ENCODE data around the gene PAOX. TPM values are rescaled to one million over a fixed set of nuclear protein-coding genes. Genes with fewer than 3 reads are reported as not detected.

Gene PAOX
- total and polyA plus RNA-seq, 2 experiments from 2014 or later, result 14.8 to 20.1 TPM

DNA sequence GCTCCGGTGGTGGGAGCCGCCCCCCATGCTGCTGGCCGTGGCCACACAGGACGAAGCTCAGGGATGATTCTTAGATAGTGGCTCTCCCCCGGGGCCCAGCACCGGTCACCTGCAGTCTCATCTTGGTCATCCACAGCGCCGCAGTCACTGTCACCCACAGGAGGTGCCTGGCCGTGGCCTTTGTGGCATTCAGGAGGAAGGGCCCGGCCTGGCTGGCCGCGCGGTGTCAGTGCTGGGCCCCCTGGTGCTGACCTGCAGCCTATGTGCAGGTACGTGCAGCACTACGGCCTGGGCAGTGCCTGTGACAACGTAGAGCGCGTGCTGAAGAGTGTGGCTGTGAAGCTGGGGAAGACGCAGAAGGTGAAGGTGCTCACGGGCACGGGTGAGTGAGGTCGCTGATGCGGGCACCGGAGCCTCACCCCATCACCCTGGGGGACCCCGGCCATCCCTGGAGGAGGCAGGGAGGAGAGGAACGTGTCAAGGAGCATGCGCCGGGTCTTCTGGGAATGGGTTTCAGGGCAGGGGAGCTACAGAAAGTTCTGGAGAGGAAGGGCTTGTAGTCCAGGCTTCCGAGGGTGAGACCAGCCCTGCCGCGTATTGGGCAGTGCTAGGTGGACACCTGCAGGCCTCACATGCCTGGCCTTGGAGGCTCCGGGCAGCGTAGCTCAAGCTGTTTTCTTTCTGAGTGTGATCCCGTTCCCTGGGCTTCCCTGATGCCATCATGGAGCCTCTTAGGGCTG, 40.3 kb downstream of the PAOX start:
- TF ChIP-seq, protein P1, sequence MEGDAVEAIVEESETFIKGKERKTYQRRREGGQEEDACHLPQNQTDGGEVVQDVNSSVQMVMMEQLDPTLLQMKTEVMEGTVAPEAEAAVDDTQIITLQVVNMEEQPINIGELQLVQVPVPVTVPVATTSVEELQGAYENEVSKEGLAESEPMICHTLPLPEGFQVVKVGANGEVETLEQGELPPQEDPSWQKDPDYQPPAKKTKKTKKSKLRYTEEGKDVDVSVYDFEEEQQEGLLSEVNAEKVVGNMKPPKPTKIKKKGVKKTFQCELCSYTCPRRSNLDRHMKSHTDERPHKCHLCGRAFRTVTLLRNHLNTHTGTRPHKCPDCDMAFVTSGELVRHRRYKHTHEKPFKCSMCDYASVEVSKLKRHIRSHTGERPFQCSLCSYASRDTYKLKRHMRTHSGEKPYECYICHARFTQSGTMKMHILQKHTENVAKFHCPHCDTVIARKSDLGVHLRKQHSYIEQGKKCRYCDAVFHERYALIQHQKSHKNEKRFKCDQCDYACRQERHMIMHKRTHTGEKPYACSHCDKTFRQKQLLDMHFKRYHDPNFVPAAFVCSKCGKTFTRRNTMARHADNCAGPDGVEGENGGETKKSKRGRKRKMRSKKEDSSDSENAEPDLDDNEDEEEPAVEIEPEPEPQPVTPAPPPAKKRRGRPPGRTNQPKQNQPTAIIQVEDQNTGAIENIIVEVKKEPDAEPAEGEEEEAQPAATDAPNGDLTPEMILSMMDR (IDR thresholded peaks at IDR 0.05; ENCODE audit: low read depth, low read length), result no peak
- Histone ChIP-seq H3K27ac (no peak overlapping the region), H3K4me1 (ENCODE audit: low read depth) (no peaks in the 10 kb centered on the region), H3K36me3 (peaks cover 3% of the 10 kb centered on the region), H3K9me3 (ENCODE audit: low read depth) (no peaks in the 10 kb centered on the region), H3K4me3 (no peak overlapping the region), H3K27me3 (peaks cover 13% of the 10 kb centered on the region)
- no peak for DNase-seq (ENCODE audit: low read depth in 1 of 2, low spot score in 1 of 2)

DNA sequence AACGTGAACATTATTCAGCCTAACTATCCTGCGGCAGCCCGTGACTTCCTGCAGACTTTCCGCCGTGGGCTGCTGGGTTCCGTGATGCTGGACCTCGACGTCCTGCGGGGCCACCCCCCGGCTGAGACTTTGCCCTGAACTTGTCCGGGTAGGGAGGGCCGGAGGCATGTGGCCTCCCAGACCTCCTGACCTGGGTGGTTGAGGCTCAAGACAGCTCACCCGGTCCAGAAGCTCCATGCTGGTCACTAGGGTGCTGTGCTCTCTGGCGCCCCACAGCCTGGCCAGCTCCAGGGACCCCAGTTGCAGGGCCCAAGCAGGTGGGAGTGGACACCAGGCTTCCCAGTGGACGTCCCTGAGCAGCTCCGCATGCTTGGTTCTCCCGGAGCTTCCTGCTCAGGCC, 41.0 kb downstream of the PAOX start:
- Histone ChIP-seq H3K27ac (no peak overlapping the region), H3K36me3 (peaks cover 3% of the 10 kb centered on the region), H3K9me3 (ENCODE audit: low read depth) (no peaks in the 10 kb centered on the region), H3K4me1 (ENCODE audit: low read depth) (no peaks in the 10 kb centered on the region), H3K4me3 (no peak overlapping the region), H3K27me3 (peaks cover 17% of the 10 kb centered on the region)
- TF ChIP-seq, protein P1 (IDR thresholded peaks at IDR 0.05; ENCODE audit: low read depth, low read length), result no peak
- no peak for DNase-seq (ENCODE audit: low read depth in 1 of 2, low spot score in 1 of 2)

DNA sequence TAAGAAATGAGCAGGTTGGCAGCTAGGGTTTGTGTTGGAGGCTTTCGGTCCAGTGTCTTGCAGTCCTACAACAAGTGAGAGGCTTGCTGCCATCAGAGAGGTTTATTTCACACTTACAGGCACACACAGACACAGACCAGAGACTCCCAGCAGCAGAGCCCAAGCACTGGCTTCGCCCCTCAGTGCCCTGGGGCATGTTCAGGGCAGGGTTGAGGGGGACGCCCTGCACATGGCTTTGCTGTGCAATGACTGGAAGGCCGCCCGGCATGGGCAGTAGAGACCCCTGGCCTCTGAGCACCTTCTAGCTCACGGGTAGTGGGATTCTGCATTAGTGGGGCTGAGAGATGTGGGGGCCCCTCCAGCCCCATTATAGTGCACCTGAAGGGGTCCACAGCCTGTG, 41.5 kb downstream of the PAOX start:
- TF ChIP-seq, protein P1 (IDR thresholded peaks at IDR 0.05; ENCODE audit: low read depth, low read length), result no peak

DNA sequence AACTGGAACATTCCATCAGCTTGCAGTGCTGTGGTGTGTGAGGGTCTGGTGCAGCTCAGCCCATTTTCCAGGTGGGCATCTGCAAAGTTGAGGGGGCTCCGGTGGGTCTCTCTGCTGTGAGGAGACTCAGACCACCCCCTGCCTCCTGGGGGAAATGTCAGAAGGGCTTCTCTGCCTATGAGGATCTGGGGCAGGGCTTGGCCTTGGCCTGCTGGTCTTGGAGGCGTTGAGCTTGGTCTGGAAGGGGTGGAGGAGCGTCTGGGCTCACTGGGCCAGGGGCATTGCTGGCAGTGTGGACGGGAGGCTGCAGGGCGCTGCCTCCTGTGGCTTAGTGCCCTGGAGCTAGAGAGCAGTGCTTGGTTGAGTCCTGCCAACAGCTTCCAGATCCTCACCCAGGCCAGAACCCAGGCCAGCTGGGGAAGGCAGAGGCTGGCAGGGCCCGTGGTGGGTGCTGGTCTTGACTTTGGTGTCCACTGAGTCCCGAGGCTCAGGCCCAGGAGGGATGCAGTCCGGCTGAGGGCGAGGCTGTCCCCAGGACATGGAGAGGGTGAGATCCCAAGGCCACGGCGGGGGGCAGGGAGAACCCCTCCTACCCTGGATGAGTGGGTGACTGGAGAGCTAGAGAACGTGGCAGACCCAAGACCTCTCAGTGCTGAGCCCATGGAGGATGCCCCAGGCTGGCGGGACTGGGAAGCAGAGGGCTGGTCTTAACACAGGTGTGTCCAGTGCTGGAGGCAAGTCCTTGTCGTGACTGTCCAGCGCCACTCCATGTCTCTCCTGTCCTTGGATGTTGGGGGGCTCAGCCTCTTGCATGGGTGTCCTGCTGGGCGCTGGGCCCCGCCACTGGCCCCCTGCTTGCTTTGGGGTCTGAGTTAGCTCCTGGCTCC, 42.5 kb downstream of the PAOX start:
- peaks cover 3% of the 10 kb centered on the region for H3K36me3 ChIP-seq
- no peaks in the 10 kb centered on the region for H3K4me1 ChIP-seq (ENCODE audit: low read depth)
- no peaks in the 10 kb centered on the region for H3K9me3 ChIP-seq (ENCODE audit: low read depth)
- H3K27me3 ChIP-seq, result peaks cover 18% of the 10 kb centered on the region
- H3K4me3 ChIP-seq, result no peak overlapping the region
- H3K27ac ChIP-seq, result no peak overlapping the region
- DNase-seq (ENCODE audit: low read depth in 1 of 2, low spot score in 1 of 2), result no peak
- TF ChIP-seq, protein P1 (IDR thresholded peaks at IDR 0.05; ENCODE audit: low read depth, low read length), result no peak

More for the DNA sequence above, 41.5 kb downstream of the PAOX start:
- Histone ChIP-seq H3K4me3 (no peak overlapping the region), H3K9me3 (ENCODE audit: low read depth) (no peaks in the 10 kb centered on the region), H3K27me3 (peaks cover 18% of the 10 kb centered on the region), H3K36me3 (peaks cover 3% of the 10 kb centered on the region), H3K27ac (no peak overlapping the region), H3K4me1 (ENCODE audit: low read depth) (no peaks in the 10 kb centered on the region)
- DNase-seq (ENCODE audit: low read depth in 1 of 2, low spot score in 1 of 2), result no peak

DNA sequence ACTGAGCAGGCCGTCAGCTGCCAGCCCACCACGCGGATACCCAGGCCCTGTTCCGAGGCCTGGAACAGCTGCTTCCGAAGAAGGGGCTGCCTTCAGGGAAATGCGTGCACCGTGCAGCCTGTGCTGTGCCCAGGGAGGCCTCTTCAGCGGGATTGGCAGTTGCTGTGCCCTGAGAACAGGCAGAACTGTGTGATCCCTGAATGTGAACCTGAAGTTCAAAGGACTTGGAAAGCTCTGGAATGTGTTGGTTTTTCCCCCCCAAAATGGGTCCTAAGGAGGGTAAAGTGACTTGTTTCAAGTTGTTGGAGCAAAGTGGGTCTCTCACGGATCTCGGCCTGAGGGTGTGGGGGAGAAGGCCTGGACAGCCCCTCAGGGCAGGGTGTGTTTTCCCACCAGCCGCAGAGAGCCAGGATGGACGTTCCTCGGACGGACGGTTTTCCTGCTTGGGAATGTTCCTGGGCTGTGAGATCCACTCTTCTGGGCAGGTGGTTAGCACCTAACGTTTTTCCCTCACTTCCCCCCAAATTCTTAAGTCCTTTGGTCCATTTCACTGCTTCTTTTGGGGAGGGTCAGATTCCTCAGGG, 43.3 kb downstream of the PAOX start:
- H3K9me3 ChIP-seq (ENCODE audit: low read depth), result no peaks in the 10 kb centered on the region
- H3K36me3 ChIP-seq, result peaks cover 3% of the 10 kb centered on the region
- DNase-seq (ENCODE audit: low read depth in 1 of 2, low spot score in 1 of 2), result no peak
- H3K27me3 ChIP-seq, result peaks cover 18% of the 10 kb centered on the region
- H3K27ac ChIP-seq, result no peak overlapping the region
- no peak overlapping the region for H3K4me3 ChIP-seq
- TF ChIP-seq, protein P1 (IDR thresholded peaks at IDR 0.05; ENCODE audit: low read depth, low read length), result no peak
- H3K4me1 ChIP-seq (ENCODE audit: low read depth), result no peaks in the 10 kb centered on the region

Data from cardiac muscle cell (in vitro differentiated cells and primary cell).